Astrocyte of the spinal cord (primary cell): Measurements from ENCODE around the gene PCDH8.

Source experiments
- DNase-seq: peaks from one replicate; pipeline ENCODE4 v3.0.0; 2011; ENCODE audit warnings: low read depth, low spot score
- H3K4me3 ChIP-seq: 2 replicates; pipeline ENCODE4 v1.5.1; 2011; ENCODE audit warnings: low read depth, mild to moderate bottlenecking, low read length, moderate library complexity
- in situ Hi-C: cut with HindIII; loops from 2 replicates; pipeline ENCODE4 v1.10.0; 2017; ENCODE audit warnings: low sequenced_read_pairs
- TF ChIP-seq, protein P1 (sequence below): IDR thresholded peaks from 2 replicates; pipeline ENCODE4 v1.5.1; 2012; ENCODE audit warnings: low read depth, mild to moderate bottlenecking, low read length, inconsistent platforms

PCDH8 gene

DNA sequence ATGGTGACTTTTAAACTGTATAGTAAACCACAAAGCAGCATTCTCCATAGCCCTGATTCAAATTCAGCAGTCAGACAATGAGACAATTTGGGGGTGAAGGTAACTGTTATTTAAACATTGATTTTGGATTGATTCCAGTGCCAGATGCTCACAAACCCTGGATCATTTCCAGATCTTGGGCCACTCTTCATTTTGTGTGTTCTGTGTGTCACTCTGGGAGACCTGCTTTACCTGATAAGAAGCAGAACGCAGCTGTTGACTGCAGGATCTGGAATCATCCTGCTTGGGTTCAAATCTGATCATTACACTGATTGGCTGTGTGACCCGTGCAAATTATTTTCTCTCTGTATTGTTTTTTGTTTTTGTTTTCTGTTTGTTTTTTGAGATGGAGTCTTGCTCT, 4.0 kb upstream of the PCDH8 start:
- H3K4me3 ChIP-seq = no peak overlapping the region
- no peak for DNase-seq
- in situ Hi-C loops = no loop called here
- TF ChIP-seq, protein P1, sequence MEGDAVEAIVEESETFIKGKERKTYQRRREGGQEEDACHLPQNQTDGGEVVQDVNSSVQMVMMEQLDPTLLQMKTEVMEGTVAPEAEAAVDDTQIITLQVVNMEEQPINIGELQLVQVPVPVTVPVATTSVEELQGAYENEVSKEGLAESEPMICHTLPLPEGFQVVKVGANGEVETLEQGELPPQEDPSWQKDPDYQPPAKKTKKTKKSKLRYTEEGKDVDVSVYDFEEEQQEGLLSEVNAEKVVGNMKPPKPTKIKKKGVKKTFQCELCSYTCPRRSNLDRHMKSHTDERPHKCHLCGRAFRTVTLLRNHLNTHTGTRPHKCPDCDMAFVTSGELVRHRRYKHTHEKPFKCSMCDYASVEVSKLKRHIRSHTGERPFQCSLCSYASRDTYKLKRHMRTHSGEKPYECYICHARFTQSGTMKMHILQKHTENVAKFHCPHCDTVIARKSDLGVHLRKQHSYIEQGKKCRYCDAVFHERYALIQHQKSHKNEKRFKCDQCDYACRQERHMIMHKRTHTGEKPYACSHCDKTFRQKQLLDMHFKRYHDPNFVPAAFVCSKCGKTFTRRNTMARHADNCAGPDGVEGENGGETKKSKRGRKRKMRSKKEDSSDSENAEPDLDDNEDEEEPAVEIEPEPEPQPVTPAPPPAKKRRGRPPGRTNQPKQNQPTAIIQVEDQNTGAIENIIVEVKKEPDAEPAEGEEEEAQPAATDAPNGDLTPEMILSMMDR = no peak

- in situ Hi-C loops = no loop called here
- peak; percentile 6 for DNase-seq
- peak overlapping the region; percentile 36 for H3K4me3 ChIP-seq
- TF ChIP-seq, protein P1 = no peak
Observed at GRCh38 chr13:52851137-52851962, 2.9 kb upstream of the PCDH8 start.

DNA sequence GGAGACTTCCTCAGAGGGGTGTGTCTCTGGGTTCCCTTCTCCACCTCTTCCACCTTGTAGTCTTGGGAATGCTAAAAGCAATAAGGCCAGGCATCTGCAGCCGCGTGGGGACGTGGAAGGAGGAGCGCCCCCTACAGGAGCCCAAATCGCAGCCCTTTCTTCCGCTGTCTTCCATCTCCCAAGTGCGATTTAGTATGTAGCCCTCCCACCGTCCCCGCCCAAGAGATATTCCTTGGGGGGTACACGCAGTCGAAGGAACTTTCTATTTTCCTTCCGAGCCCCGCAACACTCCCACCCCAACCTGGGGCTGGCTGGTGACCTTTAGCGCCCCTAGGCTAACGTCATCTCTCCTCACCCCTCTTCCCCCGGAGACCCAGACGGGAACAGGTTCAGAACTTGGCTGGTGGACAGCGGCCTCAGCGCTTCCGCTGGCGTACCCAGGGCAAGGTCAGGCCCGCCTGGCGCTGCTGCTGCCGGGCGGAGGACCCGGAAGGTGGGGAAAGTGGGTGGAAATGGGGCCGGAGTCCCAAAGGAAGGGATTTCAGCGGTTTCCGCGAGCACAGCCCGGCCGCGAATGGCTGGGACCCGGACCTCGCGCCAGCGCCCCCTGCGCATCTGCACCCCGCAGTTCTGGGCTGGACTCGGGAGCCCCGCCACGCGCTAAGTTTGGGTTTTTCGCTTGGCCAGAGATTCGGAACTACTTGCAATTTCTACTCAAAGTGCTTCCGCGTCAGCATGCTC, 2.1 kb upstream of the PCDH8 start:
- in situ Hi-C loops = no loop called here
- peak overlapping the region; percentile 36 for H3K4me3 ChIP-seq
- TF ChIP-seq, protein P1 = peak; percentile 13
- DNase-seq = peak; percentile 30

DNA sequence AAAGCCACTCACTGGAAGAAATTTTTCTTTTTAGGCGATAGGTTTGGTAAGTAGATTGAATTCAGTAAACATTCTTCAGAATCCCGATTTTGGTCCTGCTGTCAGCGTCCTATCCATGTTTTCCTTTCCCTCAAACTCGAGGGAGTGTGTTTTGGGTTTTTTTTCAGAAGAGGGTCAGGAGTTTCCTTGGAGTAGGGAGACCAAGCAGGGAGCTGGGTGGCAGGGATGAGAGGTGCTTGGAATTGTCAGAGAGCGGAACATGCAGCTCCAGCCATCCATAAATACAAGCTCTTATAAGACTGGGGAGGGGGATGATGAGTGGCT, 1.6 kb upstream of the PCDH8 start:
- no peak for DNase-seq
- in situ Hi-C loops = no loop called here
- no peak overlapping the region for H3K4me3 ChIP-seq
- TF ChIP-seq, protein P1 = no peak

GRCh38 chr13:52849291-52850071, 1.0 kb upstream of the PCDH8 start:
- in situ Hi-C loops = no loop called here

More at GRCh38 chr13:52849291-52850071, 1.0 kb upstream of the PCDH8 start:
- no peak overlapping the region for H3K4me3 ChIP-seq
- no peak for DNase-seq
- TF ChIP-seq, protein P1 = no peak
